ENCODE measurements around the gene XPR1.

The XPR1 gene

GRCh38 chr1:180901076-180901990, 269.5 kb downstream of the XPR1 start:
- no peak for DNase-seq

DNA sequence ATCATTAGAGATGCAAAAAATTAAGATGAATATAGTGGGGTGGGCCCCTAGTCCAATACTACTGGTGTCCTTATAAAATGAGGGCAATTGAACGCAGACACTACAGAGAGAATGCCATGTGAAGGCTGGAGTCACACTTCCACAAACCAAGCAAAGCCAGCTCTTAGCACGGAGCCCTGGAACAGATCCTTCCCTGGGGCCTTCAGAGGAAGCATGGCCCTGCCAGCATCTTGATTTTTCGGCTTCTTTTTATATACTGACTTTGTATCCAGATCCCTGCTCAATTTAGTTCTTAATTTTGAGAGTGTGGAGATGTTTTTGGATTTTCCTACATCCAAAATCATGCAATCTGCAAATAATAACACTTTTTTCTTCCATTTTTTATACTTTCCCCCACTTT, 270.7 kb downstream of the XPR1 start:
- DNase-seq = no peak

- DNase-seq = no peak
These were observed 274.1 kb downstream of the XPR1 start for GRCh38 chr1:180905927-180906326.

GRCh38 chr1:180906511-180906910, 274.7 kb downstream of the XPR1 start:
- DNase-seq = no peak

DNA sequence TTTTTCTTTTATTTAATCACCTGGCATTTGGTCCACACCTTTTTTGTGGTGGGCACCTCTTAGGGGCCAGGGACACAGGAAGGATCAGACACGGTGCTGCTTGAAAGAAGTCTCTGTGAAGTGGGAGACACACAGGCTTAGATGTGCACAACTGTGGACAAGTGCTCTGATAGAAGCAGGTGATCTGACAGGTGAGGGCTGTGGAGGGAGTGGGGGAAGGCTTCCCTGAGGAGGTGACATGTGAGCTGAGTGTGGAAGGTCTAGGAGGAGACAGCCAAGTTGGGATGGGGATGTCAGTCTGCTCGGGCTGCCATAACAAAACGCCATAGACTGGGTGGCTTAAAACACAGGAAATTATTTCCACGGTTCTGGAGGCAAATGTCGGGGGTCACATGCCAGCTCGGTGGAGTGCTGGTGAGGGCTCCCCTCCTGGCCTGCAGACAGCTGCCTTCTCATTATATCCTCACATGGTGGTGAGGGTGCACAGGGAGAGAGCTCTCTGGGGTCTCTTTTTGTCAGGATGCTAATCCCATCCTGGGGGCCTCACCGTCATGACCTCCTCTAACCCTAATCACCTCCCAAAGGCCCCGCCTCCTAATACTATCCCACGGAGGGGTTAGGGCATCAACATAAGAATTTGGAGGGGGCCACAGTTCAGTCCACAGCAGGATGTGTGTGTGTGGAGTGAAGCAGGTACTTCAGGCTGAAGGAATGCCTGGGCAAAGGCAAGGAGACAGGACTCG, 275.7 kb downstream of the XPR1 start:
- DNase-seq = no peak

- DNase-seq = no peak
These were observed 276.4 kb downstream of the XPR1 start for GRCh38 chr1:180908074-180908765.

GRCh38 chr1:180909005-180909414, 277.2 kb downstream of the XPR1 start:
- no peak for DNase-seq

DNA sequence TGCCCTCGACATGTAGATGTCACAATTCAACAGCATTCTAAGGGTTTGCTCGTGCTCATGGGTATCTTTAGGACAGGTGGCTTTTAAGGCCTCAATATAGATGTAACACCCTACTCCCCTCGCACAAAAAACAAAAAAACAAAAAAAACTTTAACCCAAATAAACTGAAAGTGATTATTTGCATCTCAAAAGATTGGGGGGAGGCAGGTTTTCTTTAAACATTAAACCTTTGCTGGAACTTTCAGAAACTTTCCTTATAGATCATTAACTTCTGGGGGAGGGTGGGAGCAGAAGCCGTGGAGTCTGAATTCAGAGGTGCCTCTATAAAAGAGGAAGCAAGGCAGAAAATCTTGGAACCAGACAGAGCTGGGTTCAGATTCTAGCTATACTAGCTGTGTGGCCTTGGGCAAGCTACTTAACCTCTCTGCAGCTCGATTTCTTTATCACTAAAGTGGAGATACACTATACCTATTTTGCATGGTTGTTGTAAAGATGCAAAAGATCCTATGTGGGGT, 277.7 kb downstream of the XPR1 start:
- DNase-seq = no peak

DNA sequence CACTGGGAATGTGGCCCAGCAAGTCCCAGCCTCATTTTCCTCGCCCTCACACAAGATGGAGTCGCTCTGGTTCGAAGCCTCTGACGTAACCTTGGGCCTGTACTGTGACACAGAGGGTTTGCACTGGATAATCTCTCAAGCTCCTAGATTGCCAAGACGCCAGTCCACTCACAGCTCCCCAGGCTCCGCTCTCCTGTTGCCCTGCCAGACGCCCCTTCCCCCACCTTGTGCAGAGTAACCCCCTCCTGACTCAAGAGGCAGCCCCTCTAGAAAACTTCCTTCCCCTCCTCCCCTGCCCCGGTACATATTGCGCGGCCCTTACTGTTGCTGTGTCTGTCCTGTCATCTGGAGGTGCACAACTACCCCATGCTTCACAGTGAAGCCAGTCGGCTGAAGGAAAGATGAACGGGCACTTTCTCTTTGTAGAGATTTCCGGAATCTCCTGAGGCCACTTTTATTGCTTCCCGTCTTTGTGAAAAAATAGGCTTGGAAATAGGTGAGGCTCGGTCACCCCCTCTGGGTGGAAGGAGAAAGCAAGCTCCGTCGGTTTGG, 279.9 kb downstream of the XPR1 start:
- no peak for DNase-seq

- no peak for DNase-seq
These were observed 280.5 kb downstream of the XPR1 start for GRCh38 chr1:180912211-180912800.

DNA sequence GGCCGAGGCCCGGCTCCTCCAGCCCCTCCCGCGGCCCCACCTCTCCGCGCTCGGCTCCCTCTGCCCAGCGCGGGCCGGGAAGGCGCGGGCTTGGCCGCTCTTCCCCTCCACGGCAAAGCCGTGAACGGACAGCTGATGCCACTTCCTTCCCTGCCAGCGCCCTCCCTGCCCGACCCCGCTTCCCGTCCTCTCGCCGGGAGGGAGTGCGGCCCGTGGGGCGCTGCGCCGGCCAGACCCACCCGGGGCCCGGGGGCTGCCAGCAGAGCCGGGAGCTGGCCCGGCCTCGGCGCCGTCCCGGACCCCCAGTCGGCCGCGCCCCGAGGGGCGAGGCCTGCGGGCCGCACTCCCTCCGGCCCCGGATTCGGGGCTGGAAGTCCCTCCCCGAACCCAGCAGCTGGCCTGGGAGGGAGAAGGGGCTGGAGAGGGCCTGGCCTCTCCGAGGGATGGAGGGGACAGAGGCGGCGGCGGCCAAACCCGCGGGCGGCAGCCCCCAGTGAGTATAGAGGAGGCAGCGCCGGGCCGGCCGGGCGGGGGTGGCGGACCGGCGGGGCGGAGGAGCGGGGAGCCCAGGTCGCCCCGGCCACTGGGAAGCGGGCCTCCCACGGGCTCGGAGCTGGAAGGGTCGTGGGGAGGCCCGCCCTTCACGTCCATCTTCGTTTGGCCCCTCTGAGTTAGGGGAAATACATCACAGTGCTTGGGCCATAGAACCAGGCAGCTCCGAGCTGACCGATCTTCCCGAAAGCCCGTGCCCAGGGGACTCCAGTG, 281.2 kb downstream of the XPR1 start, which contains the start of gene KIAA1614:
KIAA1614 (plus strand) TSS at position 97 of the 765 bp plus-strand sequence; CDS start at position 444, 347 bp downstream.
- no peak for DNase-seq

DNA sequence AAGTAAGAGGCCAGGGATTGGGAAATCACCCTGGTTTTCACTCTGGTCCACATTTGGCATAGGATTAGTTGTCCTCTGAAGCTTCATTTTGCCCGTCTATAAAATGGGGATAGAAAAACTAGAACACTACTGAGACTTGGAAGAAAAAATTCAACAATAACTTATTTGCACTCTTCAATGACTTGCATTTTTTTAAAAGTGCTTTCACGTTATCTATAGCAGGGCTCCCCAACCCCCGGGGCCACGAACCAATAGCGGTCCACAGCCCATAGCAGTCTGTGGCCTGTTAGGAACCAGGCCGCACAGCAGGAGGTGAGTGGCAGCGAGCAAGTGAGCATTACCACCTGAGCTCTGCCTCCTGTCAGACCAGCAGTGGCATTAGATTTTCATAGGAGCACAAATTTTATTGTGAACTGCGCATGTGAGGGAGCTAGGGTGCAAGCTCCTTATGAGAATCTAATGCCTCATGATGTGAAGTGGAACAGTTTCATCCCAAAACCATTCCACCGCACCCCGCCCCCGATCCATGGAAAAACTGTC, 283.7 kb downstream of the XPR1 start:
- no peak for DNase-seq

- DNase-seq = peak; percentile 8
These were observed 284.4 kb downstream of the XPR1 start for GRCh38 chr1:180916012-180916770.

GRCh38 chr1:180916771-180917170, 284.9 kb downstream of the XPR1 start:
- DNase-seq = peak; percentile 15

GRCh38 chr1:180917306-180918065, 285.7 kb downstream of the XPR1 start:
- DNase-seq = peak; percentile 4

GRCh38 chr1:180918519-180918918, 286.7 kb downstream of the XPR1 start:
- no peak for DNase-seq

- peak; percentile 4 for DNase-seq
These were observed 287.4 kb downstream of the XPR1 start for GRCh38 chr1:180919183-180919700.

- no peak for DNase-seq
These were observed 288.4 kb downstream of the XPR1 start for GRCh38 chr1:180920193-180920592.

DNA sequence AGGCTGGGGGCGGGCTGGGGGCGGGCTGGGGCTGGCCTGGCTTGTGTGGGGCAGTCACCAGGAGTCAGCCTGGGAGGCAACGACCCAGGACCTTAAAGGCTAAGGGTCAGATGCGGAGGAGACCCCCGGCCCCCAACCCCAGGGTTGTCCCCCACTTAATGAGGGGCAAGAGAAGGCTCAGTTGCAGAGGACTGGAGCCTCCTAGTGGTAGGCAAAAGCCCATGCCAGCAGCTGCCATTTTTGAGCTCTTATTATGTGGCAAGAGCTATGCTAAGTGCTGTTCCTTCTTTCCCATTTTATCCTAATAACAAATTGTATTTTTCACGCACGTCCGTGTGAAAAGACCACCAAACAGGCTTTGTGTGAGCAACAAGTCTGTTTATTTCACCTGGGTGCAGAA, 288.9 kb downstream of the XPR1 start:
- no peak for DNase-seq
